AML-193 (cell line): ENCODE results near the gene MED16.
"Not testable (repeated sequence)": the region's sequence is repeated elsewhere in the genome, so short reads cannot be mapped to it uniquely, and the experiment has no call there.

Experiments used
- DNase-seq, 2 experiments: peaks; one replicate each; lab custom pipeline; 2025; lab: John Stamatoyannopoulos, UW

The MED16 gene

GRCh38 chr19:887599-887998 lies 5.4 kb downstream of the MED16 start:
- no peak for DNase-seq

- DNase-seq, result no peak
These were observed 5.9 kb downstream of the MED16 start for GRCh38 chr19:887072-887471.

GRCh38 chr19:885536-886224 lies 7.3 kb downstream of the MED16 start:
- DNase-seq, result no peak

GRCh38 chr19:884420-885211 lies 8.4 kb downstream of the MED16 start:
- DNase-seq, result no peak

- no peak for DNase-seq
These were observed 9.3 kb downstream of the MED16 start for GRCh38 chr19:883661-884211.

DNA sequence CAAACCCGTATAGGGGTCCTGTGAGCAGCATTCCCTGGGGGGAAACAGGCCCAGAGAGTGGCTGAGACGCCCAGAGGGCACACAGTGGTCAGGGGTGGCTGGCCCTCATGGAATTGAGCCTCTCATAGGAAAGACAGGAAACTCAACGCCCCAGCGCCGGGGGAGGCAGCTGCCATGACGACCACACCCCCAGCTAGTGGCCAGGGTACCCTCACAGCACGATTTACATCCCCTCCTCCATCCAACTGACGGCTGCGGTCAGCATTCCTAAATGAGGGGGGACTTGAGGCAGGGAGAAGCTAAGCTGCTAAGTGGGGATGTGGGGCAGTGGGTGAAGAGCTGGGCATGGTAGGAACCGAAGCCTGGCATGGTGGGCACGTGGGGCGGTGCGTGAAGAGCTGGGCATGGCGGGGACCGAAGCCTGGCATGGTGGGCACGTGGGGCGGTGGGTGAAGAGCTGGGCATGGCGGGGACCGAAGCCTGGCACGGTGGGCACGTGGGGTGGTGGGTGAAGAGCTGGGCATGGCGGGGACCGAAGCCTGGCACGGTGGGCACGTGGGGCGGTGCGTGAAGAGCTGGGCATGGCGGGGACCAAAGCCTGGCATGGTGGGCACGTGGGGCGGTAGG lies 10.0 kb downstream of the MED16 start:
- DNase-seq, result no peak

DNA sequence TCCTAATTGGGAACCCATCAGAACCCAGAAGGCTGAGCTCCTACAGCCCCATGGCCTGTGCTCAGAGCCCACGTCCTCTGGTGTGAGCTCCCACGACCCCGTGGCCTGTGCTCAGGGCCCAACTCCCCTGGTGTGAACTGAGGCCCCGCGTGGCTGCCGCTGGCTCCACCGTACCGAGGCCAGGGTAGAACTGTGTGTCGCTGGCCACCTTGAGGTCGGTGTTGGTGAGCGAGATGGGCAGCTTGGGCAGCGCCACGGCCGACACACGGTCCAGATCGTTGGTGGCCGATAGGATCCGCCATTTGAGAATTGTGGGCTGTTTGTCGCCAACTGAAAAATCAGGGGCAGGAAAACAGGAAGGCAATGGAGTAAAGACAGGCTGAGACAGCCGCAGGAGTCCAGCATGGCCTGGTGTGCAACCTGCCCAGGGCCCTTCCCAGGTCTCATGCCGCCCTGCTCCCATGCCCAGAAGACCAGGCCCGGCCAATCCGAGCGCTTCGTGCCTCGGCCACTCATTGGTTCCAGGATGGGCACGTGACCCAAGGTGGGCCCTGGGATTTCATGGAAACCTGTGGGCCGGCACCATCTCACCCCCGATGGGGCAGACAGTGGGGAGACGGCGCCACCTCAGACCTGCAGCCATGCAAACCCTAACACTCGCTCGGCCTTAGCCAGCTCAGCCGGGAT lies 11.5 kb downstream of the MED16 start:
- no peak for DNase-seq

GRCh38 chr19:879711-880438 lies 13.1 kb downstream of the MED16 start:
- no peak for DNase-seq

DNA sequence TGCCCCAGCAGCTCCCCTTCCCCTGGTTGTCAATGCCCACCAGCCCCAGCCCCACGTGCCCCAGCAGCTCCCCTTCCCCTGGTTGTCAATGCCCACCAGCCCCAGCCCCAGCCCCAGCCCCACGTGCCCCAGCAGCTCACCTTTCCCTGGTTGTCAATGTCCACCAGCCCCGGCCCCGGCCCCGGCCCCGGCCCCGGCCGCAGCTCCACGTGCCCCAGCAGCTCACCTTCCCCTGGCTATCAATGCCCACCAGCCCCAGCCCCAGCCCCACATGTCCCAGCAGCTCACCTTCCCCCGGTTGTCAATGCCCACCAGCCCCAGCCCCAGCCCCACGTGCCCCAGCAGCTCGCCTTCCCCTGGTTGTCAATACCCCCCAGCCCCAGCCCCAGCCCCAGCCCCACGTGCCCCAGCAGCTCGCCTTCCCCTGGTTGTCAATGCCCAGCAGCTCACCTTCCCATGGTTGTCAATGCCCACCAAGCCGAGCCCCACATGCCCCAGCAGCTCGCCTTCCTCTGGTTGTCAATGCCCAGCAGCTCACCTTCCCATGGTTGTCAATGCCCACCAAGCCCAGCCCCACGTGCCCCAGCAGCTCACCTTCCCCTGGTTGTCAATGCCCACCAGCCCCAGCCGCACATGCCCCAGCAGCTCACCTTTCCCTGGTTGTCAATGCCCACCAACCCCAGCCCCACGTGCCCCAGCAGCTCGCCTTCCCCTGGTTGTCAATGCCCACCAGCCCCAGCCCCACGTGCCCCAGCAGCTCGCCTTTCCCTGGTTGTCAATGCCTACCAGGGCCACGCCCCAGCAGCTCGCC lies 14.0 kb downstream of the MED16 start:
- not testable (repeated sequence) for DNase-seq

GRCh38 chr19:877992-878660 lies 14.9 kb downstream of the MED16 start:
- DNase-seq, result not testable (repeated sequence)

DNA sequence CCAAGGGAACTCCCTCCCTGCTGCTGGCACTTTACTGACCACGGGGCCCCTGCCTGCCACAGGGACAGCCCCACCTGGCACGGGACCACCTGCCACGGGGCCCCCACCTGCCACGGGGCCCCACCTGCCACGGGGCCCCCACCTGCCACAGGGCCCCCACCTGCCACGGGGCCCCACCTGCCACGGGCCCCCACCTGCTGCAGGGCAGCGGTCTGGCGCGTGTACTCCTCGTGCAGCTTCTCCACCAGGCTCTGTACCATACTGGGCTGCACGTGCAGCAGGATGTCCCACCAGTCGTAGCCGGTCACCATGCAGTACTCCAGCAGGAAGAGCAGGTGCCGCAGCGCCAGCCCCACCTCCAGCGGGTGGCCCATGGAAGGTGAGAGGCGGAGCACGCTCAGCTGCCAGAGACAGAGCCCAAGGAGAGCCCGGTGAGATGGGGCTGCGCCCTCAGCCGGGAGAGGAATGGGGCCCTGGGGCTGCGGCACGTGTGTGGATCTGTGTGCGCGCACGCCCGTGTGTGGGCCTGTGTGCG lies 16.1 kb downstream of the MED16 start:
- no peak for DNase-seq

DNA sequence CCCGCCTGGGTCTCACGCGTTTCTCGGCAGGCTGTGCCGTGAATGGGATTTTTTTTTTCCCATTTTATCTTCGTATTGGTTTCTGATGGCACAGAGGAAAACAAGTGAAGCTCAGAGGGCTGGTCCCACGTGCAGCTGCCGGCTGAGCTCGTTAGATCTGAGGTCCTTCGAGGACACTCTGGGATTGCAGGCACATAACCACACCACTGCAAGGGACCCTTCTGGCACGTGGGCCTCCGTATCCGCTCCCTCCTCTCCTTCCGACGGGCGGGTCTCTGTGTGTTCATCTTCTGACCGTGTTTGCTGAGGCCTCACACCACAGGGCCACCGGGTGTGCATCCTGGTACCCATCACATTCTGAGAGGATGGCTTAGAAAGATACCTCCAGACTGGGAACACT lies 16.9 kb downstream of the MED16 start:
- no peak for DNase-seq

GRCh38 chr19:875265-875879 lies 17.6 kb downstream of the MED16 start:
- DNase-seq, result no peak

- DNase-seq, result no peak
These were observed 19.4 kb downstream of the MED16 start for GRCh38 chr19:873561-874041.

DNA sequence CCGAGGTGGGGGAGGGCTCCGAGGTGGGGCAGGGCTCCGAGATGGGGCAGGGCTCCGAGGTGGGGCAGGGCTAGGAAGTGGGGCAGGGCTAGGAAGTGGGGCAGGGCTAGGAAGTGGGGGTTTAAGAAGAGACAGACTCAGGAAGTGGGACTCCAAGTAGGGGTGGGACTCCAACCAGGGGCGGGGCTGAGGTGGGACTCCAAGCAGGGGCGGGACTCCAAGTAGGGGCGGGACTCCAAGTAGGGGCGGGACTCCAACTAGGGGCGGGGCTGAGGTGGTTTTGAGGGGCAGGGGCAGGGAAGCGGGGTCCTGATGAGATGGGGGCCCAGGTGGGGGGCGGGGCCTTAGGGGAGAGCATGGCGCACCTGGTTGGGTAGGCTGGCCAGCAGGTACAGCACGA lies 19.9 kb downstream of the MED16 start:
- no peak for DNase-seq

DNA sequence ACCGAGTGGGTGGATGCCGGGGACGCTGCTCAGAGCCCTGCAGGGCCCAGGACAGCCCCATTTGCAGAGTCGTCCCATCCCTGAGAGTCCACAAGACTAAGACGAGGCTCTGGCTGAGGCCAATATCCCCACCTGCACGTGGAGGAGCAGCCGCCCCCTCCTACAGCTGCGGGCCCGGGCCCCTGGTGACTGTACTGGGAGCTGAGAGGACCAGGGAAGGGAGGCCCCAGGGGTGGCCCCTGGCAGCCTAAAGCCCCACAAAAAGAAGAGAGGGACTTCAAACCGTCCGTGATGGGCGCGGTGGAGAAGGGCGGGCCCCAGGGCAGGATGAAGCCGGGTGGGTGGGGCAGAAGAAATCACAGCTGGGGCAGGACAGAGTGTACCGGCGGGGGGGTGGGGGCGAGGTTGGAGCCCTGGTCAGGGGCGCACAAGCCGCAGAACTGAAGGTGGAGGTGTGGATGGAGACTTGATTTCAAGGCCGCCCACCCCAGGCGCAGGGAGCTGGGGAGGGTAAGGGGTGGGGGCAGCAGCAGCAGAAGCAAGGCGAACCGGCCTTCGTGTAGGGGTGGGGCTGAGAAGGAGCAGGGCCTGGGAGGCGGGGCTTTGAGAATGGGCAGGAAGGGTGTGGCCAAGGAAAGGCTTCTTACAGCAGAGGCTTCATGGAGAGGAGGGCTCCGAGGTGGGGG lies 20.6 kb downstream of the MED16 start:
- no peak for DNase-seq

GRCh38 chr19:871446-872265 lies 21.3 kb downstream of the MED16 start:
- DNase-seq, result no peak

GRCh38 chr19:870963-871401 lies 22.0 kb downstream of the MED16 start:
- DNase-seq, result no peak
